HG03521 (cell line): ENCODE measurements around the gene CSNK1G2.

Experiments
- ATAC-seq: cut with Tn5 transposase; IDR thresholded peaks from one replicate; pipeline ENCODE4 v1.9.1; 2021; ENCODE audit warnings: mild to moderate bottlenecking, moderate library complexity; ENCODE audit not compliant: unreplicated experiment

The CSNK1G2 gene

DNA sequence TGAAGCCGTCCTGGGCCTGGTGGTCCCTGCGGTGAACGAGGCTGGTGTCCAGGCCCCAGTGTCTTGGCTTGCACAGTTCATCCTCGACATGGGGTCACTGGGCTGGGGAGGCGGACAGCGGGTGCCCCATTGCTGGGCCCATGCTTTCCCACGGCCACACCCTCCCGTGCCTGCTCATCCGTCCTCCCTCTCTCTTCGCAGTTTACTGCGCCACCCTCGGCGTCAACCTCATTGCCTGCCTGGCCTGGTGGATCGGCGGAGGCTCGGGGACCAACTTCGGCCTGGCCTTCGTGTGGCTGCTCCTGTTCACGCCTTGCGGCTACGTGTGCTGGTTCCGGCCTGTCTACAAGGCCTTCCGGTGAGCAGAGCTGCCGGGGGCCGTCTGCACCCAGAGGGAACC, 23.0 kb upstream of the CSNK1G2 start:
- ATAC-seq: no peak

DNA sequence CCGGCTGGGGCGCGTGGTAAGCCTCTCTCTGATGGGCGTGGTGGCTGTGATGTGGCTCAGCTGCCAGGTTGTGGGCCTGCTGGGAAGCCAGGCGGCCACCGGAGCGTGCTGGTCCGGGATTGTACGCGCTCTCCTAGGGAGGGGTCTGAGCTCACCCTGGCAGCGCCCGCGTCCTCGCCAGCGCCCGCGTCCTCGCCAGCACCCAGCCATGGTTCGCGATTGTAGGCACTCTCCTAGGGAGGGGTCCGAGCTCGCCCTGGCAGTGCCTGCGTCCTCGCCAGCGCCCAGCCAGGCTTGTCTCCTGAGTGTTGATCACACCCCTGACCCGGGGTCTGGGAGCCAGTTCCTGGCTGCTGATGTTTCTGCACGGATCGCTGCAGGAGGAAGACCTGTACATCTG, 22.0 kb upstream of the CSNK1G2 start:
- no peak for ATAC-seq

- no peak for ATAC-seq
Observed at GRCh38 chr19:1920644-1921043, 20.3 kb upstream of the CSNK1G2 start.

- no peak for ATAC-seq
Observed at GRCh38 chr19:1921326-1921725, 19.6 kb upstream of the CSNK1G2 start.

DNA sequence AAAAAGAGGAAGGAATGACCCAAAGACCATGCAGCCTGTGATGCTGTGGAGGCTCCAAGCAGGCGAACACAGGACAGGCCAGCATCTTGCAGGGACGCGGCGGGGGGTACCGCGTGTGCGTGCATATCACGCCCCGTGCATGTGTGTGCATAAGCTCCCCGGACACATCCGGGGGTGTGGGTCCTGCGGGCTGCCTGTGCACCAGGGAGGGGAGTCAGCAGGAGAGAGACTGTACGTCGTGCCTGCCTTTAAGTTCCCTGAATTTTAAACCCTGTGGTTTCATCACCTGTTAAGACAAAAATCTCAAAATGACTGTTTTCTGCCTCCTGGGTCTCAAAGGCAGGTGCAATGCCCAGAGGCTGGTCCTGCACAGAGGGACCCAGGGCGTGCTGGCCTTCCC, 19.1 kb upstream of the CSNK1G2 start:
- no peak for ATAC-seq

DNA sequence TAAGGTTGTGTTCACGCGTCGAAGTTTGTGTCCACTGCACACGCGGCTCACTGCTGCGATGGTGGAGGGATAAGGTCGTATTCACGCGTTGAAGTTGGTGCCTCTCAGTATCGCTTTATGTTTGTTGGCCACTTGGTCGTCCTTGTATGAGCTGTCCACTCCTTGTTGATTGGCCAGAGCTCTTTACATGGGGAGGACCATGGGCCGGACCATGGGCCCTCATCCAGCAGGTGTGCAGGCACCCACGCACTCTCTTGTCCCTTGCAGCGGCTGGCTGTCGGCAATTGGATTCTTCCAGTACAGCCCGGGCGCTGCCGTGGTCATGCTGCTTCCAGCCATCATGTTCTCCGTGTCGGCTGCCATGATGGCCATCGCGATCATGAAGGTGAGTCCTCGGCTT, 18.2 kb upstream of the CSNK1G2 start:
- no peak for ATAC-seq

DNA sequence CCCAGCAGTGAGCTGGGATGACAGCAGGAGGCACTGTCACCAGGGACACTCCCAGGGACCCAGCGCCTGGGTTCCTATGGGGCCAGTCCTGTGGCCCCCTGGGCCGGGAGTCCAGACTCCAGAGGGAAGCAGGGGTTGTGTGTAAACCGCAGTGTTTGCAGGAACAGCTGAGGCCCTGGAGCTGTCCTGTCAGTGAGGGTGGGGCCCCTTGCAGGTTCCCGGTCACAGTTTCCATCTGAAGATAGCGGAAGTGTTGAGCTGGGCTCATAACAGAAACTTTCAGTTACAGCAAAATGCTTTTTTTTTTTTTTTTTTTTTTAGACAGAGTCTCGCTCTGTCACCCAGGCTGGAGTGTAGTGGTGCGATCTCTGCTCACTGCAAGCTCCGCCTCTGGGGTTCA, 17.7 kb upstream of the CSNK1G2 start:
- no peak for ATAC-seq

GRCh38 chr19:1924320-1924961, 16.5 kb upstream of the CSNK1G2 start:
- no peak for ATAC-seq

- no peak for ATAC-seq
Observed at GRCh38 chr19:1925544-1925943, 15.4 kb upstream of the CSNK1G2 start.

GRCh38 chr19:1929021-1929742, 11.8 kb upstream of the CSNK1G2 start:
- no peak for ATAC-seq

DNA sequence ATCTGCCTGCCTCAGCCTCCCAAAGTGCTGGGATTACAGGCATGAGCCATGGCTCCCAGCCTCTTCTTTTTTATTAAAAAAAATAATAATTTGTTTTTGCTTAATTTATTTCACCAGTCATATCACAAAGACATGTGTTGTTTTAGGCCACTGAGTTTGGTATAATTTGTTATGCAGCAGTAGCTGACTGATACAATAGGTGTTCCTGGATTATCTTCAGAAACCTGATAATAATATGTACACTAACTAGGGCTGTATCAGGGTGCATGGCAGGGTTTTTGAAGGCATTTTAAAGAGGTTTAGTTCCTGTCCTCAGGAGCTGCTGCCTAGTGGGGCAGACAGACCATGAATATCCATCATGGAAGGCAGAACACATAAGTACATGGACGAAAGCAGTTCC, 9.5 kb upstream of the CSNK1G2 start:
- ATAC-seq: no peak

DNA sequence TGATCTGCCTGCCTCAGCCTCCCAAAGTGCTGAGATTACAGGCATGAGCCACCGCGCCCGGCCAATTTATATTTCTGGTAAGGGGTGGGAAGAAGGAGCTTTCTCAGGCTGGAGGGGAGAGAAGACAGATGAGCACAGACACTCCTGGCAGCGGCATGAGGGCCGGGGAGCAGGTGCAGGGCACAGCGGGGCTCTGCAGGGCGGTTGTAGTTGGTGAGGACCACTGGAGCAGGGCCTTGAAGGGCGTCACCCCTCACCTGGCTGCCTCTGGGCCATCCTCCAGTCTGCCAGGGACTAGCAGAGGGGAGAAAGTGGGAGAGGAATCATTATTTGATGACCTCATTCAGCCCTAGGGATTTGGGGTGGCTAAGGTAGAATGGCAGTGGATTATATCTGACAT, 8.6 kb upstream of the CSNK1G2 start:
- no peak for ATAC-seq

- no peak for ATAC-seq
Observed at GRCh38 chr19:1933244-1933643, 7.7 kb upstream of the CSNK1G2 start.

GRCh38 chr19:1933942-1934341, 7.0 kb upstream of the CSNK1G2 start:
- no peak for ATAC-seq

- no peak for ATAC-seq
Observed at GRCh38 chr19:1935484-1936208, 5.3 kb upstream of the CSNK1G2 start.

GRCh38 chr19:1936430-1936829, 4.5 kb upstream of the CSNK1G2 start:
- ATAC-seq: no peak

GRCh38 chr19:1936916-1937610, 3.9 kb upstream of the CSNK1G2 start:
- no peak for ATAC-seq

GRCh38 chr19:1938071-1938470, 2.9 kb upstream of the CSNK1G2 start:
- ATAC-seq: no peak

DNA sequence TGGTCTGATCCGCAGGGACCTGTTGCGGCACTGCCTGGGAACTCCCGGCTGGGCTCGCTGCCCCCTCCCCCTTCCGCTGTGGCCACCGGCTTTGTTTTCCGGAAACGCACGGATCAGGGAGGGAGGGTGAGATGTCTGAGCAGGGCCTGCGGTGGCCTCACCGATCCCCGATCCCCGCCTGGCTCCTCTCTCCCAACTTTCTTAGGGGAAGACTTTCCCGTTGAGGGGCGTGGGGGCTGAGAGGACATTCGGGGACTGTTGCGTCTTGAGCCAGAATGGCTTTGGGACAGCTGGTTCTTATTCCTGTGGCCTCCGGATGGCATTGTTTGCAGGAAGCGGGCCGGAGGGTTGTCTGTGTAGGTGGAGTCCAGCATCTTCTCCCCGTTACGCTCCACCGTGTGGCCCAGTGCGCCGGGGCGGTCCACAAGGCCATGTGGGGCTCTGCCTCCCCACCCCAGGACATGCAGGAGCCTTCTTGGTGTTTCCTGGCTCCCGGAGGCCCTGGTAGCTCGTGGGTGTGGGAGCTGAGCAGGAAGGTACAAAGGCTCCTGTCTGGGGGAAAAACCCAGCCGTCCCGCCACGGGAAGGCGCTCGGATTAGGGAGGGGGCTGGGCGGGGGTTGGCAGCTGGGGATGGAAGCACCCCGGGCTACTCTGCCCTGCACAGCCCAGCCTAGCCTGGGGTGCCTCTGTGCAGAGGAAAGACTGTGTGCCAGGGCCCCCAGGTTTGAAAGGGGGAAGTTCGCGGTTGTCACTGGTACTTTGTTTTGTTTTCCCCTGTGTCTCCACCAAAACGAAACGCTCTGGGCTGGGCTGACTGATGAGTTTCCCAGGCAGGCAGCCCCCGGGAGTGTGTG, 1.3 kb downstream of the CSNK1G2 start:
- no peak for ATAC-seq

DNA sequence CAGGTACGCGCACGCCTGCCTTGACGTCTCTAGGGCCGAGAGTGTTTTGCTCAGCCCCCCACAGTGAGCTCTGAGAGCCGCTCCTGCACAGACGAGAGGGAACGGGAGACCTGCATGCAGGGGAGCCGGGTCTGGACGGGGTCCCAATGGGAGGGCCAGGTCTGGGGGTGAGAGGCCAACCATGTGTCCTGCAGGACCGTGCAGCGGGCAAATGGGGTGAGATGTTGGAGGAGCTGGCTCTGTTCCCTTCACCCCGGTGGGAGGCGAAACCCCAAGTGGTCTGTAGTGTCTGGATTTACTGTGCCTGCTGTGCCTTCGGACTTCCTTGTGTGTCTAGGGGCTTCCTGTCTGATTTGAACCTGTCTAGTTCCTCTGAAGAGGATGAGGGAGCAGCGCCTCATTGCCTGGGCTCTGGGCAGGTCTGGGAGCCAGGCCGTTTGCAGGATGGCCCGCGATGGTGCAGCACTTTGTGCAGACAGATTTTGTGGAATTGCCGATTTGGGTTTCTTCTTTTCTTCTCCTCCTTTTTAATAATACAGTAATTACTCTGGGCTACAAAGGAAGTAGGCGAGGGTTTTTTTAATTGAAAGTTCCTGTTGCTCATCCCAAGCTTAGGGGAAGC, 2.1 kb downstream of the CSNK1G2 start:
- ATAC-seq: no peak
